Activated B cell treated with CpG ODN at 0.5 μM for 24 hours (primary cell): ENCODE results near the gene CCL5. TPM values are rescaled to one million over a fixed set of nuclear protein-coding genes. Genes with fewer than 3 reads are reported as not detected.

Experiments used
- ATAC-seq: fragments of 200-7000 bp; cut with Tn5 transposase; one replicate; pipeline ENCODE4 v1.10.0; 2021; ENCODE audit warnings: low read depth, mild to moderate bottlenecking, moderate library complexity
- CTCF ChIA-PET: fragments of 350-600 bp; sonication (Branson Sonifier 250); formaldehyde crosslinking; loops from one replicate; lab custom pipeline; 2021; ENCODE audit warnings: antibody characterized with exemption; lab: Charles Lee
- POLR2A ChIA-PET: fragments of 350-600 bp; sonication (Branson Sonifier 250); formaldehyde crosslinking; loops from one replicate; lab custom pipeline; 2021; ENCODE audit warnings: antibody characterized with exemption; lab: Charles Lee
- DNase-seq: peaks from one replicate; pipeline ENCODE4 v3.0.0; 2022
- H3K27ac Mint-ChIP-seq: one replicate; pipeline ENCODE4 v1.8.0; 2020; ENCODE audit warnings: mixed read lengths
- H3K27me3 Mint-ChIP-seq: one replicate; pipeline ENCODE4 v1.8.0; 2021; ENCODE audit warnings: mixed read lengths
- H3K36me3 Mint-ChIP-seq: one replicate; pipeline ENCODE4 v1.8.0; 2021; ENCODE audit warnings: low read depth, mixed read lengths
- H3K4me1 Mint-ChIP-seq: one replicate; pipeline ENCODE4 v1.8.0; 2021; ENCODE audit warnings: mixed read lengths
- H3K4me3 Mint-ChIP-seq: one replicate; pipeline ENCODE4 v1.8.0; 2020; ENCODE audit warnings: mild to moderate bottlenecking, mixed read lengths
- H3K9me3 Mint-ChIP-seq: one replicate; pipeline ENCODE4 v1.8.0; 2020; ENCODE audit warnings: mixed read lengths
- intact Hi-C: fragments of 100-400 bp; cut with micrococcal nuclease; formaldehyde crosslinking; loops from one replicate; pipeline ENCODE4 v1.15.1; 2024
- total RNA-seq: library from RNA; stranded (reverse); gene quantifications from 2 replicates; pipeline ENCODE4 v1.2.3, GENCODE V29; 2022
- TF ChIP-seq, protein P1 (sequence below): fragments of 200-600 bp; IDR thresholded peaks from one replicate; pipeline ENCODE4 v1.8.0; 2022; ENCODE audit warnings: antibody characterized with exemption, mild to moderate bottlenecking

The CCL5 gene
- total RNA-seq, 1 donor from 2014 or later = 3.3 TPM

DNA sequence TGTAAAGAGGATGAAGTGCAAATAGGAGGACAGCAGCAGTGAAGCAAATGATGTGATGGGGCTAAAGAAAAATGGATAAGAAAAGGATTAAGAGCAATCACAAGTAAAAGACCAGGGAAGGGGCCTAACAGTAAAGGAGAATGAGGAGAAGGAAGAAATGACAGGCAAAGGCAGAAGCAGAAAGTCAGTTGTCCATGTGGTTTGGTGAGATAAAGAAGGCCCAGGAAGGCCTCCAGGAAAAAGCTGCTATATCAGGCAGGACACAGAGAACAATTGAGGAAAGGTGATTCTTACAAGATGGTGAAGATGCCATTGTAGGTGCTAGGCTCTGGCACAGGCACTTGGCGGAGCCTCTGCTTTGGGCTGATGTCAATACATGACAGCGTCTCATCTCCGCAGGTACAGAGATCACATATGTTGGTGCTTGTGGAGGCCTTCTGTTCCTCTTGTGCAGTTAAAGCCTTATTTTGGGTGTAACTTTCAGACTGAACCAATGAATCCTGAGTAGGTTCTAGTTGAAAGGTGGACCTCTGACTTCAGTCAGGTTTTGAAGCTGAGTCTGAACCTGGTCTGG lies 32.3 kb upstream of the CCL5 start:
- intact Hi-C loops = no loop called here
- Mint-ChIP-seq H3K4me3 (no peak overlapping the region), H3K4me1 (no peaks in the 10 kb centered on the region), H3K27ac (no peak overlapping the region), H3K9me3 (no peaks in the 10 kb centered on the region), H3K36me3 (no peaks in the 10 kb centered on the region), H3K27me3 (no peaks in the 10 kb centered on the region)
- ChIA-PET CTCF (no interaction called here), POLR2A (no interaction called here)
- TF ChIP-seq, protein P1, sequence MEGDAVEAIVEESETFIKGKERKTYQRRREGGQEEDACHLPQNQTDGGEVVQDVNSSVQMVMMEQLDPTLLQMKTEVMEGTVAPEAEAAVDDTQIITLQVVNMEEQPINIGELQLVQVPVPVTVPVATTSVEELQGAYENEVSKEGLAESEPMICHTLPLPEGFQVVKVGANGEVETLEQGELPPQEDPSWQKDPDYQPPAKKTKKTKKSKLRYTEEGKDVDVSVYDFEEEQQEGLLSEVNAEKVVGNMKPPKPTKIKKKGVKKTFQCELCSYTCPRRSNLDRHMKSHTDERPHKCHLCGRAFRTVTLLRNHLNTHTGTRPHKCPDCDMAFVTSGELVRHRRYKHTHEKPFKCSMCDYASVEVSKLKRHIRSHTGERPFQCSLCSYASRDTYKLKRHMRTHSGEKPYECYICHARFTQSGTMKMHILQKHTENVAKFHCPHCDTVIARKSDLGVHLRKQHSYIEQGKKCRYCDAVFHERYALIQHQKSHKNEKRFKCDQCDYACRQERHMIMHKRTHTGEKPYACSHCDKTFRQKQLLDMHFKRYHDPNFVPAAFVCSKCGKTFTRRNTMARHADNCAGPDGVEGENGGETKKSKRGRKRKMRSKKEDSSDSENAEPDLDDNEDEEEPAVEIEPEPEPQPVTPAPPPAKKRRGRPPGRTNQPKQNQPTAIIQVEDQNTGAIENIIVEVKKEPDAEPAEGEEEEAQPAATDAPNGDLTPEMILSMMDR = no peak
- DNase-seq (no peak), ATAC-seq (no peak)

DNA sequence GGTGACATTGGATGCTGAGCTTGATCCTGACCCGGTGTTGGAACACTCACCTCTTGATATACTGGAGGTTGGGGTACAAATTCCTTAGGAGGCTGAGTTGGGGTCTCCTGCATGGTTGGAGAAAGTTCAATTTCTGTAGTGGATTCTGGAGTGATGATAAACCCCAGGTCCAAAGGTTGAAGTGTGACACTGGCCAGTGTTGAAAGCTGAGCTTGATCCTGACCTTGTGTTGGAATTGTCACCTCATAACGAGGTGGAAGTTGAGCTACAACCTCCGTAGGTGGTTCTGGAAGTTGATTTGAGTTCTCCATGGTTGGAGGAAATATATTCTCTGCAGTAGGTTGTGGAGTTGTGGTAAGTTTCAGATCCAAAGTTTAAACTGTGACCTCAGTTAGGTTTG lies 29.2 kb upstream of the CCL5 start:
- H3K4me3 Mint-ChIP-seq = no peak overlapping the region

DNA sequence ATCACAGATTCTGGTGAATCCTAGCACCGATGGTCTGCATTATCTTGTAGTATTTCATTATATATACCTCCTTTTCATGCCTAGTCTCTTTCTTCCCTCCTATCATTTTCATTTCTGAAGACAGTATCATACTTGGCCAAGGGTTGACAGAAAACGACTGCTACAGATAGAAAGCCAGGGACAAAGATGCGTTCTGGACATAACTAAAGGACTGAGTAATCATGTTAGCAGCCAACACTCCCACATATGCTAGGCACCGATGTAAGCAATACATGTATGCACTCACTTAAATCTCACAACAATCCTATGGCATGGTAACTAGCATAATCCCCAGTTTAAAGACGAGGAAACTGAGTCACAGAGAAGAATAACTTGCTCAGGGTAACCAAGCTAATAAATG lies 27.5 kb upstream of the CCL5 start:
- H3K27me3 Mint-ChIP-seq = no peaks in the 10 kb centered on the region
- no peak overlapping the region for H3K27ac Mint-ChIP-seq
- ChIA-PET CTCF (no interaction called here), POLR2A (no interaction called here)
- no peaks in the 10 kb centered on the region for H3K9me3 Mint-ChIP-seq
- TF ChIP-seq, protein P1 = no peak
- H3K4me1 Mint-ChIP-seq = no peaks in the 10 kb centered on the region
- DNase-seq (no peak), ATAC-seq (no peak)
- no peak overlapping the region for H3K4me3 Mint-ChIP-seq
- no peaks in the 10 kb centered on the region for H3K36me3 Mint-ChIP-seq
- intact Hi-C loops = no loop called here

More for the DNA sequence above, 29.2 kb upstream of the CCL5 start:
- TF ChIP-seq, protein P1 = no peak
- ChIA-PET POLR2A (no interaction called here), CTCF (no interaction called here)
- Mint-ChIP-seq H3K27me3 (no peaks in the 10 kb centered on the region), H3K9me3 (no peaks in the 10 kb centered on the region), H3K36me3 (no peaks in the 10 kb centered on the region), H3K27ac (no peak overlapping the region), H3K4me1 (no peaks in the 10 kb centered on the region)
- ATAC-seq (no peak), DNase-seq (no peak)
- intact Hi-C loops = no loop called here

DNA sequence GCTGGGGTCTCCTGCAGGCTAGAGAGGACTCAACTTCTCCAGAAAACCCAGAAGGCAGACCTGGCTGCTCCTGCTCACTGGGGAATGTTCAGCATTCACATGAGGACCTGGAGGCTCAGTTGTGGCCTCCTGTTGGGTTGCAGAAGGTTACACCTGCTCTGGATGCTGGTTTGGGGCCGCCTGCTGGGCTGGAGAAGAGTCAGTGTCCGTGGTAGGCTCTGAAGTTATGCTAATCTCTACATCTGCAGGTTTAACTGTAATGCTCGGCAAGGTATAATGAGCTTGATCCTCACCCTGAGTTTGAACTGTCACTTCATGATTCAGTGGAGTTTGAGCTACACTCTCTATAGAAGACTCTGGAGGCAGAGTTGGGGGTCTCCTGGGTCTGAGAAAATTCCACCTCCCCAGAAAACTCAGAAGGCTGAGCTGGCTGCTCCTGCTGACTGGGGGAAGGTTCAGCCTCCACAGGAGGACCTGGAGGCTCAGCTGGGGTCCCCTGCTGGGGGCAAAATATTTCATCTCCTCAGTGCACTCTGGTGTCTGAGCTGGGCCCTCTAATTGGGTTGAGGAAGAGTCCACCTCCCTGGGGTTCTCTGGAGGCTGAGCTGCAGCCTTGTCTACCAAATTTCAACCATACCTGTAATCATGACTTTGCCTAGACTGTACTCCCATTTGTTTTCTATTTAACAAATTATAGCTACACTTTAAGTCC lies 26.9 kb upstream of the CCL5 start:
- no peak for DNase-seq
- no peaks in the 10 kb centered on the region for H3K9me3 Mint-ChIP-seq
- TF ChIP-seq, protein P1 = no peak
- no peak overlapping the region for H3K27ac Mint-ChIP-seq
- ChIA-PET CTCF (no interaction called here), POLR2A (no interaction called here)
- intact Hi-C loops = no loop called here
- no peak for ATAC-seq
- no peaks in the 10 kb centered on the region for H3K4me1 Mint-ChIP-seq
- no peaks in the 10 kb centered on the region for H3K36me3 Mint-ChIP-seq
- no peaks in the 10 kb centered on the region for H3K27me3 Mint-ChIP-seq
- no peak overlapping the region for H3K4me3 Mint-ChIP-seq

DNA sequence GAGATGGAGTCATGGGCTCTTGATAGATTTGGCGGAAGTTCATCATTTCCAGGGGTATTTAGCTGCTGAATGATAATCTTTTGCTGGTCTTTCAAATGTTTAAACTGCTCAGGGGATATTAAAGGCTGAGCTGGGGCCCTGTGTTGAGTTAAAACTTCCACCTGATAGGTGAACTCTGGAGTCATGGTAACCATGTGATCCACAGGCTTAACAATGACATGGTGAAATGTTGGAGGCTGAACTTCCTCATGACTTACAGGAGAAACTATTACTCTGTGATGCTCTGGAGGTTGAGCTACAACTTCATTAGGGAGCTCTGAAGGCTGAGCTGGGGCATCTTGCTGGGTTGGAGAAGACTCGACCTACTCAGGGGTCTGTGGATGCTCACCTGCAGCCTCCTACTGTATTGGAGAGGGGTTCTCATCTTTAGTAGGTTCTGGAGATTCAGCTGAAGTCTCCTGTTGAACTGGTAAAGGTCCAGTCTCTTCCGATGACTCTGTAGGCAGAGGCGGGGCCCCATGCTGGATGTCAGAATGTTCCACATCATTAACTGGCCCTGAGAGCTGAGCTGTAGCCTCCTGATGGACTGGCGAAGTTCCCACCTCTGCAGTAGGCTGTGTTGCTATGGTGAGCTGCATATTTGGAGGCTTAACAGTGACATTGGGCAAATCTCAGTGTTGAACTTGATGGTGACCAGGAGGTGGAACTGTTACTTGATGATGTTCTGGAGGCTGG lies 26.2 kb upstream of the CCL5 start:
- no peaks in the 10 kb centered on the region for H3K36me3 Mint-ChIP-seq

More for the DNA sequence above, 26.2 kb upstream of the CCL5 start:
- H3K27ac Mint-ChIP-seq = no peak overlapping the region
- TF ChIP-seq, protein P1 = no peak
- CTCF ChIA-PET = no interaction called here
- ATAC-seq (no peak), DNase-seq (no peak)
- H3K4me3 Mint-ChIP-seq = no peak overlapping the region
- intact Hi-C loops = no loop called here
- POLR2A ChIA-PET = no interaction called here
- H3K27me3 Mint-ChIP-seq = no peaks in the 10 kb centered on the region
- H3K9me3 Mint-ChIP-seq = no peaks in the 10 kb centered on the region
- H3K4me1 Mint-ChIP-seq = no peaks in the 10 kb centered on the region
